HuH-7 (cell line): Measurements from ENCODE around the gene BRCA1.
"Not testable (repeated sequence)": the region's sequence is repeated elsewhere in the genome, so short reads cannot be mapped to it uniquely, and the experiment has no call there.

Experiments used
- DNase-seq: peaks from one replicate; pipeline ENCODE4 v3.0.0; 2011; ENCODE audit warnings: low spot score

Gene BRCA1

DNA sequence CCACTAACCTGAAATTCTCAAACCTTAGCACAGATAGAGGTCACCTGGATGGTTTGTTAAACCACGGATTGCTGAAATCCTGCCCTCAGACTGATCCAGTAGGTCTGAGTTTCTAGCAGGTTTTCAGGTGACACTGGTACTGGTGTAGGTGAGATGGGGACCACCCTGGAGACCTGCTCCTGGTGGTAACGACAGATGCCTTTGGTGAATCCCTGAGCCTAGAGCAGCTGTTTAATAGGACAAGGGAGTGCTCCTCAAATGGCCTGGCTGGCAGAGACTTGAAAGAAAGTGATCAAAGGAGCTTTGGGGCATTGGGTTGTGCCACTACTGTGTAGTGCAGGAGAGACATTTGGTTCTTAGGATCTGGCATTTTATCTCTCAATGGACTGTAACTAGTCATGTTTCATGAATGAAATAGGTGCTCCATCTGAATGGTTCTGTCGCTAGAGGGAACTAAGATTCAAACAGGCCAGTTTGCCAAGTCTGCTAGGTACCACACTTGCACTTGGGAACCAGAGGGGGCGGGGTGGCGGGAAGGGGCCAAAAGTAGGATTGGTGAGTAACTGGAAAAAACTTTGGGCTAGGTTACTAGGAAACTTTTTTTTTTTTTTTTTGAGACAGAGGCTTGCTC lies 121.5 kb downstream of the BRCA1 start:
- DNase-seq: no peak

DNA sequence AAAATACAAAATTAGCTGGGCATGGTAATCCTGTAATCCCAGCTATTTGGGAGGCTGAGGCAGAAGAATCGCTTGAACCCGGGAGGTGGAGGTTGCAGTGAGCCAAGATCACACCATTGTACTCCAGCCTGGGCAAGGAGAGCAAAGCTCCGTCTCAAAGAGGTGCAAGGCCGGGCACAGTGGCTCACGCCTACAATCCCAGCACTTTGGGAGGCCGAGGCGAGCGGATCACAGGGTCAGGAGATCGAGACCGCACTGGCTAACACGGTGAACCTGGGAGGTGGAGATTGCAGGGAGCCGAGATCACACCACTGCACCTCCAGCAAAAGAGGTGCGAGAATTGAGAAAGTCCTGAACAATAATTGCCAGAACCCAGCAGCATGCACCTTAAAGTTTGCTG lies 124.3 kb downstream of the BRCA1 start:
- not testable (repeated sequence) for DNase-seq

DNA sequence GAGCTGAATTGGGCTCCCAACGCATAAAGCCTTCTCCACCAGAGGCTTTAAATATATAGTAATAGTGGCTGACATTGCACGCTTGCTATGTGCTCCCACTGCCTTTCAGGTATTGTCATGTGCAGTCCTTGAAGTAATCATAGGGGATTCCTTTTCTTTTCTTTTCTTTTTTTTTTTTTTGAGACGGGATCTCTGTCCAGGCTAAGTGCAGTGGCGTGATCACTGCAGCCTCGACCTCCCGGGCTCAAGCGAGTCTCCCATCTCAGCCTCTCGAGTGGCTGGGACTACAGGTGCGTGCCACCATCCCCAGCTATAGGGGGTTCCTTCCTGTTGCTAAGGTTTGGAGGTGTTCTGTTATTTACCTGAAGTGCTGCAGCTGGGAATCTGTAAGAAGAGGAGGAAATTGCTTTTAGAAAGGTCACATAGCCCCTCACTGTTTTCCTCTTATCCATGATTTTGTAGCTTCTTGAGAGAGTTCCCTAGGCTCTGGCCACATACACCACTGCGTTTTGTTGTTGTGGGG lies 126.1 kb downstream of the BRCA1 start:
- no peak for DNase-seq

DNA sequence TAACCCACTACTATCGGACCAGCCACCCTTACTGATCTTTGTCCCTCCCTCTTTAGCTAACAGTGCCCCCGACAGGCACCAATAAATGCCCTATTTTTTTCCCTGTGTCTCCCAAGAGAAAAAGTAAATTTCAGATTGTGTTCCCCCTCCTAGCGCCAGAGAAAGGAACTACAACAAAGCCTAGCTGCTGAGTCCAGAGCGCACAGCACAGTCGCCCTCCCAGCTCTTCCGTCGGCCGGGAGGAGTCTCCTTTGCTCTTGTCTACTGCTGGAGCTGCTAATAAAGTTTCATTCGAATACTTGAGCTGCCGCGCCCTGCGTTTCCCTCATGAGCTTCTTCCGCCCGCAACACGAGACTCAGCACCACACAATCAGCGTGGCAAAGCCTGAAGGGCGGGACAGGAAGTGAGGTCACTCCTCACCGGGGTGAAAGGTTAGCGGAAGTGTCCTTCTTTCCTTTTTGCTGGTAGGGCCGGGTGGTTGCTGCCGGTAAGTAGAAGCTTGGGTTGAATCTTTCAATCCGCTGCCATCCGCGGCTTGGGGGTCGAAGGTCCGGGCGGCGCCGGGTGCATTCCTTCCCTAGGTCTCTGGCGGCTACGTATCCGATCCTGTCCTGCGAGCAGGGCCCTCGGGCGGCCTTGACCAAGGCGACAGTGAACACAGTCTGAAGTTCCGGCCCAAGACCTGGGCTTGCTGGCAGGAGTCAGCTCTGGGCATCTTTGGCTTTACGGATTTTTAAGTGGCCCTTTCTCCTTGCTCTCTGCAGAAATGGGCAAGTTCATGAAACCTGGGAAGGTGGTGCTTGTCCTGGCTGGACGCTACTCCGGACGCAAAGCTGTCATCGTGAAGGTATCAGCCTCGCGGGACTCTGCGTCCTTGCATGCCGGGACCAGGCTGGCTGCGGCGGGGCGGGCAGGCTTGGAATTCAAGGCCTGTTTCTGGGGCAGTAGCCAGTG lies 126.9 kb downstream of the BRCA1 start, which contains the start of gene RPL27:
RPL27 (plus strand) TSS at position 436 of the 955 bp plus-strand sequence; CDS start at position 768, 332 bp downstream.
- DNase-seq: peak; percentile 83

DNA sequence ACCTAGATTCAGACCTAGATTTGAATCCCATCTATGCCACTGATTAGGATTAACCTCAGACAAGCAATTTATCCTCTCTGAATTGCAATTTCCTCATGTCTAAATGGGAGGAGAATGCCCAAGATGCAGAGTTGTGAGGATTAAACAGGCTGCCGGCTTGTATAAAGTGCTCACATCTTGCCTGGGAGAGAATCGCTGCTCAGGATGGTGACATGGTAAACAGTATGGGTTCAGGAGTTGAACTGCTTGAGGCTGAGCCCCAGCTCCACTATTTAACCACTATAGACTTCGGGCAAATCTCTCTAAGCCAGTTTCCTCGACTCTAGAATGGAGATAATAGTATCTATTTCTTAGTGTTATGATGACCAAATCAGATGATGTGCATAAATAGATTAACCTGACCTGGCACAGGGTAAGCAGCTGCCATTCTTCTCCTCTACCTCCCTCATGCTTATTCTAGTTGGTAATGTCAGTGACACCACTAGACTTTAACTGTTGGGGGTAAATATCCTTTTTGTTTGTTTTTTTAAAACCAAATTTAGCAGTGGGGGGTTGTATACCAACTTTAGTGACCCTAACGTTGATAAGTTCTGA lies 127.7 kb downstream of the BRCA1 start:
- DNase-seq: no peak
